K562 (cell line): ENCODE results near the gene RYR1. TPM values are rescaled to one million over a fixed set of nuclear protein-coding genes. Genes with fewer than 3 reads are reported as not detected.

Experiments used
- GATA2 ChIP-seq: sonication (generic); formaldehyde crosslinking; IDR thresholded peaks from 2 replicates; pipeline ENCODE4 v1.4.0; 2020; ENCODE audit warnings: mild to moderate bottlenecking, missing genetic modification reagents
- NR2F6 ChIP-seq: fragments of 450-650 bp; formaldehyde crosslinking; IDR thresholded peaks from 2 replicates; pipeline ENCODE4 v1.4.0; 2020; ENCODE audit warnings: mild to moderate bottlenecking
- STAT6 ChIP-seq: sonication (generic); formaldehyde crosslinking; IDR thresholded peaks from 2 replicates; pipeline ENCODE4 v1.8.1; 2023; ENCODE audit warnings: mild to moderate bottlenecking, missing genetic modification reagents
- TEAD4 ChIP-seq, 2 experiments: sonication (generic) in 1 of 2; formaldehyde crosslinking in 1 of 2; IDR thresholded peaks; 2 replicates each; pipeline versions ENCODE4 v1.6.1 to v1.8.0; 2012 to 2022; ENCODE audit warnings: borderline replicate concordance in 1 of 2, inconsistent platforms in 1 of 2, low read length in 1 of 2, mild to moderate bottlenecking in 1 of 2, missing genetic modification reagents in 1 of 2
- THRB ChIP-seq: fragments of 450-650 bp; formaldehyde crosslinking; conservative IDR thresholded peaks from 2 replicates; pipeline ENCODE4 v1.4.0; 2022; ENCODE audit warnings: mild to moderate bottlenecking, missing genetic modification characterization
- ZFP91 ChIP-seq: sonication (generic); formaldehyde crosslinking; IDR thresholded peaks from 2 replicates; pipeline ENCODE4 v1.8.0; 2022; ENCODE audit warnings: mild to moderate bottlenecking, missing genetic modification reagents
- polyA plus RNA-seq, 8 experiments: library from polyadenylated mRNA; depleted of rRNA in 4 of 8; stranded (reverse) in 5 of 8; unstranded in 3 of 8; fragments of >200 nt; fragmentation: Nextera tagmentation in 2 of 8; fragmentation: Illumina TruSeq in 1 of 8; extraction: Ambion mirVana in 2 of 8; extraction: Trizol in 1 of 8; gene quantifications; 2 replicates each; pipeline versions ENCODE4 v1.2.1 to v1.2.3, GENCODE V29; 2011 to 2014; ENCODE audit warnings: inconsistent platforms in 1 of 8, missing spikeins in 1 of 8
- total RNA-seq, 7 experiments: library from RNA; depleted of rRNA in 6 of 7; stranded (reverse); fragments of >200 nt in 6 of 7; fragmentation: Illumina TruSeq in 2 of 7; extraction: Trizol in 2 of 7; gene quantifications; 2 replicates each; pipeline versions ENCODE4 v1.2.1 to v1.2.3, GENCODE V29; 2011 to 2021; ENCODE audit warnings: low replicate concordance in 1 of 7

RYR1 gene
- total and polyA plus RNA-seq, 9 of the 15 experiments (the other 6 are each of a cell fraction or from before 2014, with no cell fraction given), result 0.11 to 7.4 (median 3.7) TPM

- TF ChIP-seq ZFP91 (CRISPR knock-in tag) (no peak), THRB (CRISPR knock-in tag) (no peak), GATA2 (CRISPR knock-in tag) (no peak), NR2F6 (no peak), TEAD4 (IDR thresholded peaks at IDR 0.05; ENCODE audit: low read length) (no peak), TEAD4 (CRISPR knock-in tag; IDR thresholded peaks at IDR 0.05; ENCODE audit: borderline replicate concordance) (no peak), STAT6 (CRISPR knock-in tag) (no peak)
Observed at GRCh38 chr19:38404858-38405257, 28.6 kb upstream of the RYR1 start (continued).
